T-helper 1 cell treated with Interleukin-12 subunit alpha and Interleukin-12 subunit beta and Interleukin-4 antibody, amounts not matched to agents 30 μg/mL and 1 μg/mL, for 36 hours (primary cell): ENCODE data around the gene MTERF4.

Source experiments
- H3K27ac Mint-ChIP-seq: one replicate; pipeline ENCODE4 v1.8.0; 2021; ENCODE audit warnings: mild to moderate bottlenecking, mixed read lengths
- H3K27me3 Mint-ChIP-seq: one replicate; pipeline ENCODE4 v1.8.0; 2021; ENCODE audit warnings: low read depth, mixed read lengths
- H3K36me3 Mint-ChIP-seq: one replicate; pipeline ENCODE4 v1.8.0; 2021; ENCODE audit warnings: low read depth, mixed read lengths
- H3K4me1 Mint-ChIP-seq: one replicate; pipeline ENCODE4 v1.8.0; 2021; ENCODE audit warnings: low read depth, mixed read lengths
- H3K4me3 Mint-ChIP-seq: one replicate; pipeline ENCODE4 v1.8.0; 2021; ENCODE audit warnings: mild to moderate bottlenecking, moderate library complexity, mixed read lengths
- H3K9me3 Mint-ChIP-seq: one replicate; pipeline ENCODE4 v1.8.0; 2021; ENCODE audit warnings: mixed read lengths

Gene MTERF4

DNA sequence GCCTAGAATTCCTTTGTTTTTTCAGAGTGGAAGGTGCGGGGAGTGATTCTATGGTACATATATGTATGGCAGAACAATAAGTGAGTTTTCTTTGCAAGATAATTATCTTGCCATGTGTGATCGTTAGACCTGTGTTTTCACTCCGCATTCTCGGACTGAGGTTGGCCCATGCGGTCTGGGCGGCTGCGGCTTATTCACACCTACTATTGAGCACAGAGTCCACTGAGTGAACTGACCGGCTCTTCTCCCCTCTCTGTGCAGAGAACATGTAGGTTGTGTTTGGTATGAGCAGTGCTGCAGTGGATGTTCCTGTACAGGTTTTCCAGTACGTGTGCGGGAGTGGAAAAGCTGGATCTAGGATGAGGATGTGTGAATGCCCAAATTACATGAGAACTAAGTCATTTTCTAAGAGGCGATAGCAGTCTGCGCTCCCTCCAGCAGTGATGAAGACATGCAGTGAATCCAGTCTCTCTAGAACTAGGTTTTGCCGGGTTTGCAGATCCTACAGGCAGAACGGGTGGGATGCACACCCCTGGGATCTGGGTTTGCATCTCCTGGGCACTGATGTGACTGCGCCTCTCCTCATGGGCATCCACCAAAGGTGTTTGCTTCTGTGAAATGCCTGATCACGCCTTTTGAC, 27.1 kb downstream of the MTERF4 start:
- H3K27ac Mint-ChIP-seq = no peak overlapping the region
- peaks cover 8% of the 10 kb centered on the region for H3K36me3 Mint-ChIP-seq
- no peaks in the 10 kb centered on the region for H3K4me1 Mint-ChIP-seq
- H3K9me3 Mint-ChIP-seq = no peaks in the 10 kb centered on the region
- no peaks in the 10 kb centered on the region for H3K27me3 Mint-ChIP-seq
- no peak overlapping the region for H3K4me3 Mint-ChIP-seq

DNA sequence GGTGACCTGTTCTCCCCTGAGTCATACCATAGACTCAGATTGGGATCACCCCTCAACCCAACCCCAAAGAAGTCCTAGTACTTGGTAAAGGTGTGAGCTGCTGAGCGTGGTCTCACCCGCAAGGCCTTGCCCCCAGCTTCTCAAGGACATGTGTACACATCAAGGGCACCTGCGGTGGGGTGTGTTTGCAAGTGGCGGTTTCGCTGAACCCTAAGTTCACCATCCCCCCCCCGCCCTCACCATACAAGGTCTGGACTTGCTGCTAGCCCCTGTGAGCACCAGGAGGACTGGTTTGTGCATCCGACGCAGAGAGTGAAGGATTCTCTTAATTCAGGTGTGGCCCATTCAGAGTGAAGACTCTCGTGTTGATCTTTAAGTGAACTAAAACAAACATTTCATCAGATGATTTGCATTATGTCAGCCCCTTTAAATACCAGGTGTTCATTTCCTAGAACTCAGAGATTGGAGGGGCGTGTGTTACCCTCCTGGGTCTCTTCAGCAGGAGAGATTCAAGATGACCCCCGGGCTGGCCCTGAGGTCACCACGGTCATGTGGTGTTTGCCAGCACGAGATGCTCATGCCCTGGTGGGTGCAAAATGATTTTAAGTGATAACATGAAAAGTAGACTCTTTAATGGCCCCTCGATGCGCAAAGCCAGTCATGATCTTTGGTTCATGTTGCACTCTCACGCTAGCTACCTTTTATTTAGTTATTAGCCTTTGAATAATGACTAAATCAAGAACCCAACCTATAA, 27.8 kb downstream of the MTERF4 start:
- Mint-ChIP-seq H3K27ac (no peak overlapping the region), H3K4me3 (no peak overlapping the region), H3K4me1 (no peaks in the 10 kb centered on the region), H3K27me3 (no peaks in the 10 kb centered on the region), H3K36me3 (peaks cover 8% of the 10 kb centered on the region), H3K9me3 (no peaks in the 10 kb centered on the region)

DNA sequence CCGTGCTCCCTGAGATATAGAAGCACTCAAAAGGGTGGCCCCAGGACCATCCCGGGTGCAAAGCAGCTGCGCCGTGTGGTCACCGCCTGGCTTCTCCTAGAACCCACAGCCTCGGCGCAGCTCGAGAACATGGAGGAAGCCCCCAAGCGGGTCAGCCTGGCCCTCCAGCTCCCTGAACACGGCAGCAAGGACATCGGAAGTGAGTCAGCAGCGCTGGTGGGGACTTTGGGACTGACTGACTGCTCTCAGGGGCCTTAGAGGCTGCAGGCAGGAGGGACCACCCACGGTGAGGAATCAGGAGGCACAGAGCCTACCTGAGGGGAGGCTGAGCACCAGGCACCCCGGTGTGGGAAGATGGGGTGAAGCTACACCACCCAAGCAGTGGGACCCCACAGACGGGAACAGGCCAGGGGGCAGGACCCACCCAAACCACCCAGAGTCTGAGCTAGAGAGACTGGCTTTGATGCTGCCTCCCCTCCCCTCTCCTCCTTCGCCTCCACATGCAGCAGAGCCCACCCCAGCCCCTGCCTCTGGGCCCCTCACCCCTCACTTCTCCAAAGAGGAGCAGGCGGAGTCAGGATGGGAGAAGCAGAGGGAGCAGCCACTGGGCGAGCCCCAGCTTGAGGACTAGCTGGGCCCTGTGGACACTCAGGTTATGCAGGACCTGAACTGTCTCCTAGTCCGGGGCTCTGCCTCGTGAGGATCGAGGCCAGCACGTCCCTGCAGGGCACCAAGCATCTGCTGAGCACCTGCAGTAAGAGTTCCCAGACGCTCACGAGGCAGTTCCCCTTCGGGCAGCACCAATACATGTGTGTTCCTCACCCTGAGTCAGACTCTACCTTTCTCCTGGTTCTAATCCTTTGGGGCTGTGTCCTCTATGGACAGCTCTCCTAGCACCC, 28.7 kb downstream of the MTERF4 start:
- no peak overlapping the region for H3K27ac Mint-ChIP-seq
- H3K36me3 Mint-ChIP-seq = peaks cover 8% of the 10 kb centered on the region
- H3K9me3 Mint-ChIP-seq = no peaks in the 10 kb centered on the region
- no peaks in the 10 kb centered on the region for H3K4me1 Mint-ChIP-seq
- no peaks in the 10 kb centered on the region for H3K27me3 Mint-ChIP-seq
- H3K4me3 Mint-ChIP-seq = no peak overlapping the region

DNA sequence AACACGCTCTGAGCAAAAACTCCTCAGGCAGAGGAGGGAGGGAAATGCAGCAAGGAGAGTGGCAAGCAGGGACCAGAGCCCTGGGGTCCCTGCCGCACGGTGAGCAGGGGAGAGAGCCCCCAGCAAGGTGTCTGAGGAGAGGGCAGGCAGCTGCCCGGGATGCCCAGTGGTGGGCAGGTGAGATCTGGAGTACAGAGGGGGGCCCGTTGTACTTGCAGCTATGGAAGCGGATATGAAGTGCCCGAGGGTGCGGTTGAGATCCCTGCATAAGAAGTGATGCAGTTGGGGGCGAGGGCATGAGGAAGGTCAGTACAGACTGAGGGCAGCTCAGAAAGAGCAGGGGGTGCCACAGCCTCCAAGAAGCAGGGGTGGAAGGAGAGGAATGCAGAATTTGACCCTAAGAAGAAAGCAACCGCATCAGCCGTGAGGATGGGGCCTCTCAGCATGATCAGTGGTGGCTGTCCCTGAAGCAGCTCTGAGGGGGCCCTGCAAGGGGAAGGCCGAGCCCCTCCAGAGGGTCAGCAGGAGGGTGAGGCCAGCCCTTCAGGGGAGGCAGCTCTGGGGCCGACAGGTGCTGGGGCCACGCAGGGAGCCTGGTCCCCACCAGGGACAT, 29.4 kb downstream of the MTERF4 start:
- H3K36me3 Mint-ChIP-seq = peaks cover 8% of the 10 kb centered on the region
- no peaks in the 10 kb centered on the region for H3K9me3 Mint-ChIP-seq
- no peaks in the 10 kb centered on the region for H3K27me3 Mint-ChIP-seq
- no peak overlapping the region for H3K27ac Mint-ChIP-seq
- H3K4me3 Mint-ChIP-seq = no peak overlapping the region
- no peaks in the 10 kb centered on the region for H3K4me1 Mint-ChIP-seq

DNA sequence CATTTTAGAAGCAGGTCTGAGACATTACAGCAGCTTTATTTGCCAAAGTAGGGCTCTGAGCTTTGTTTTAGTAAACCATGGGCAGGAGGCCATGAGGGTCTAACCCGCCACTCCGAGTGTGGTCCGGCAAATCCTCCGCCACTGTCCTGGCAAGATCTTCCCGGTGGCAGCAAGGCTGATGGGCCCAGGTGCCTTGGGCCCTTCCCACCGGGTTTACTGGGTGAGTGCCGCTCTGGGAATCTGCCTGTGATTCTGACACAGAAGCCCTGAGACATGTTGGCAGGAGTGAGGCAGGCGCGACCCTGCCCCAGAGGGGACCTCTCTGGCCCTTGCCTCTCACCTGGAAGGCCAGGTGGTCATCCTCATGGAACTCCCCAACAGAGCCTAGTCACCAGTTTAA, 29.9 kb downstream of the MTERF4 start:
- H3K4me1 Mint-ChIP-seq = no peaks in the 10 kb centered on the region
- no peaks in the 10 kb centered on the region for H3K9me3 Mint-ChIP-seq
- no peak overlapping the region for H3K27ac Mint-ChIP-seq
- no peak overlapping the region for H3K4me3 Mint-ChIP-seq
- H3K27me3 Mint-ChIP-seq = no peaks in the 10 kb centered on the region
- H3K36me3 Mint-ChIP-seq = peaks cover 8% of the 10 kb centered on the region

DNA sequence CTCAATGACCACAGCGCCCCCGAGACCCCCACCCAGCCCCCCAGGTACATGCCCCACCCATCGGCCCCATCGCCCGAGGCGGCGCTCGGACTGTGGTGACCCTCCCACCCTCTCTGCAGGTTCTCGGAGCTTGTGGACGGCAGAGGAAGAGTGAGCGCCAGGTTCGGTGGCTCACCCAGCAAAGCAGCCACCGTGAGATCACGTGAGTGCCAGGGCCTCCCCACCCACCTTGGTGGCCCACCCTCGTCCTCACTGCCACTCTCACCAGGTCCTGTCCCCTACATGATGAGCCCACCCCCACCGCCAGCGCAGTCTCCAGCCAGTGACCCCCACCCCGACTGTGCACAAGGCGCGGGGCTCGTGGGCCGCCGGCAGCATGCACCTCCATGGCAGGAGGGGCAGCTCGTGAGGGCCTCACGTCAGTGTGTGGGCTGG, 30.4 kb downstream of the MTERF4 start:
- no peaks in the 10 kb centered on the region for H3K9me3 Mint-ChIP-seq
- no peak overlapping the region for H3K27ac Mint-ChIP-seq
- no peaks in the 10 kb centered on the region for H3K4me1 Mint-ChIP-seq
- no peak overlapping the region for H3K4me3 Mint-ChIP-seq
- H3K27me3 Mint-ChIP-seq = no peaks in the 10 kb centered on the region
- peaks cover 8% of the 10 kb centered on the region for H3K36me3 Mint-ChIP-seq

DNA sequence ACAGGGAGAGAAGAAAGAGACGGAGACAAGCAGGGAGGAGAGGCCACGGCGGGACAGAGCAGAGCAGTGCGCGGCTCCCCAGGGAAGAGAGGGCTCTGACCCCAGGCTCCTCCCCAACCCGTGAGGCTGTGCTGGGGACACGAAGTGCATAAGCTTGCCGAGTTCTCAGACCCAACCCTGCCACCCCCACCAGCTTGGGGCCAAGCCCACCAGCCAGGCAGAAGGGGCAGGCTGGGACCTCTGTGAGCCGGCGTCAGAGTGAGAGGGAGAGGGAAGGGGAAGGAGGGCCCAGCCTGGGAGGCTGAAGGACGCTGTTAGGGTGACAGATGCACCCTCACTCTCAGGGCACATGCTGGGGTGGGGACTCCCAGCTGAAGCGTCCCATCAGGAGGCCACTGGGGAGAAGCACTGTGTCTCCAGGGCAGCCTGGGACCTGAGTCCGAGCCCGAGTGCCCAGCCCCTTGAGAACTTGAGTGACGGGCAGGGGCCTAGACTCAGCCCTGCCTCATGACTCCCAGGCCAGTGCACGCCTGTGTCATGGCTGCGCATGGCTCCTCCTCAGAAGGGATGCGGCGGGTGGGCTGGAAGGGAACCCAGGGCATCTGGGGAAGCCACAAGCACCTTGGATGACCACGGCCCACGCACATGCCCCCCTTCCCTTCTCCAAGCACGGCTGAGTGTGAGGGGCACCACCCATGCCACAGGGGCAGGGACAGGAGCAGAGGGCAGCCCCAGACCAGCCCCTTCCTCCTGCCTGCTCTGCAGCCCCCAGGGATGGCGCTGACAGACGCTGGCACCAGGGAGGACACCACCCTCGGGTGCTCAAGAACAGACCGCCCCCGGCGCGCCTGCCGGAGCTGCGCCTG, 31.0 kb downstream of the MTERF4 start:
- Mint-ChIP-seq H3K4me3 (no peak overlapping the region), H3K27ac (no peak overlapping the region), H3K4me1 (no peaks in the 10 kb centered on the region), H3K9me3 (no peaks in the 10 kb centered on the region), H3K27me3 (no peaks in the 10 kb centered on the region), H3K36me3 (peaks cover 9% of the 10 kb centered on the region)

DNA sequence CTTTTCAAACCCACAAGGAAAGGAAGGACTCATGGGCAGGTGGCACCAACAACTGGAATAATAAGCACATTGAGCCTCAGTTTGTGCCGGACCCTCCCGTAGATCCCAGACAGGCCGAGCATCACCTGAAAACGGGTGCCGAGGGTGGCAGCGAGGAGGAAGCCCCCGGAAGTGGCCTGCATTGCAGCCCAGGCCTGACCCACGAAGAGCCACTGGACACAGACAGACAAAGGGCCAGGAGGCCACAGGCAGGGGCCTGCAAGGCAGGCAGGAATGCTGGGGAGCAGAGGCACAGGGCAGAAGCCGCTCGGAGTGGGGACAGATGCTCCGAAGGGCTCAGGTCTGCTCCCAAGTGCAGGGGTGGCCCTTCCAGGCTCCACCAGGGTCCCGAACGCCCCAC, 31.7 kb downstream of the MTERF4 start:
- H3K27ac Mint-ChIP-seq = no peak overlapping the region

DNA sequence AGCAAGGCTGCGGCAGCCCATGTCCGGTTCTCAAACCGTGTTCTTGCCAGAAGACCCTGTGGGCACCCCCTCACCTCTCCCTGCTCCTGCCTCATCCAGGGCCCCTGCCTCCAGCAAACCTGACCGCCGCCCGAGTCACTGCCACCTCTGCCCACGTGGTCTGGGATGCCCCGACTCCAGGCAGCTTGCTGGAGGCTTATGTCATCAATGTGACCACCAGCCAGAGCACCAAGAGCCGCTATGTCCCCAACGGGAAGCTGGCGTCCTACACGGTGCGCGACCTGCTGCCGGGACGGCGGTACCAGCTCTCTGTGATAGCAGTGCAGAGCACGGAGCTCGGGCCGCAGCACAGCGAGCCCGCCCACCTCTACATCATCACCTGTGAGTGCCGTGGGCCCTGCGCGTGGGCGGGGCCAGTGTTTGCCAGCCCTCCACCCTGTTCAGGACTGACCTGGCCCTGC, 32.2 kb downstream of the MTERF4 start:
- no peak overlapping the region for H3K4me3 Mint-ChIP-seq
- H3K36me3 Mint-ChIP-seq = peaks cover 4% of the 10 kb centered on the region
- H3K9me3 Mint-ChIP-seq = no peaks in the 10 kb centered on the region
- no peaks in the 10 kb centered on the region for H3K27me3 Mint-ChIP-seq
- H3K27ac Mint-ChIP-seq = no peak overlapping the region
- H3K4me1 Mint-ChIP-seq = no peaks in the 10 kb centered on the region

More for the DNA sequence above, 31.7 kb downstream of the MTERF4 start:
- H3K4me1 Mint-ChIP-seq = no peaks in the 10 kb centered on the region
- H3K36me3 Mint-ChIP-seq = peaks cover 7% of the 10 kb centered on the region
- H3K27me3 Mint-ChIP-seq = no peaks in the 10 kb centered on the region
- no peaks in the 10 kb centered on the region for H3K9me3 Mint-ChIP-seq
- no peak overlapping the region for H3K4me3 Mint-ChIP-seq

DNA sequence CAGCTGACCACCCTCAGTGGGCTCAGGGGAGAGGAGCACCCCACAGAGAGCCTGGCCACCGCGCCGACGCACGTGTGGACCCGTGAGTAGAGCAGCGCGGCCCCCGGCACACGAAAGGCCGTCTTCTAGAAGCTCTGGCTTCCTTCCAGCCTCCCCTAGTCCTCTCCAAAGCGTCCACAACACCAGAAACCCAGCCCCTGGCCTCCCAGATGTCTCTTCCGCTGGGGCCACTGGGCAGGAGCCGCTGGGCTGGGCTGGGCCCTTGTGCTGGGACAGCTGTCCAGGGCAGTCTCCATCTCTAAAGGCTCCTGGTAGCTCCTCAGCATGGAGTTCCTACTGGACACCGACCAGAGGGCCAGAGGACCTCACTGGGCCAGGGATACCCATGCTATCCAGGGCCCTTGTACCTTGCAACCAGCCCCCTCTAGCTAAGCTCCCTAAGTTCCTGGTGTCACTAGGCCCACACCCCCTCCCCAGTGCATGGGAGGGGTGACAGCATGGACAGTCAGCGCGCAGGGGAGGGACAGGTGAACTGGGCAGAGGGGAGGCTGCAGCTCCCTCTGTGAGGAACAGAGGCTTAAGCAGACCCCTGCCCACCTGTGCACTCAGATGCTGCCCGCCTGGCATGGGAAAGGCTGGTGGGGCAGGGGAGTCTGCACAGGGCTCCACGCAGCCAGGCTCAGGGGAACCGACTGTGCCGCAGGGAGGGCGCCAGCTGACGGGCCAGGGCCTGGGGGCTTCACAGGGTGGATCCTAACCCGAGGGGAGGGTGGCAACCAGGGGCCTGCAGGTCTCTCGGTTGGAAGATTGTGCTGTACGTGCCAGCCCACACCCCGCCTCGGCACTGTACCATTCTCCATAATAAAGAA, 32.9 kb downstream of the MTERF4 start:
- Mint-ChIP-seq H3K36me3 (peaks cover 1% of the 10 kb centered on the region), H3K9me3 (no peaks in the 10 kb centered on the region), H3K4me1 (peaks cover 2% of the 10 kb centered on the region), H3K4me3 (no peak overlapping the region), H3K27me3 (no peaks in the 10 kb centered on the region), H3K27ac (no peak overlapping the region)

DNA sequence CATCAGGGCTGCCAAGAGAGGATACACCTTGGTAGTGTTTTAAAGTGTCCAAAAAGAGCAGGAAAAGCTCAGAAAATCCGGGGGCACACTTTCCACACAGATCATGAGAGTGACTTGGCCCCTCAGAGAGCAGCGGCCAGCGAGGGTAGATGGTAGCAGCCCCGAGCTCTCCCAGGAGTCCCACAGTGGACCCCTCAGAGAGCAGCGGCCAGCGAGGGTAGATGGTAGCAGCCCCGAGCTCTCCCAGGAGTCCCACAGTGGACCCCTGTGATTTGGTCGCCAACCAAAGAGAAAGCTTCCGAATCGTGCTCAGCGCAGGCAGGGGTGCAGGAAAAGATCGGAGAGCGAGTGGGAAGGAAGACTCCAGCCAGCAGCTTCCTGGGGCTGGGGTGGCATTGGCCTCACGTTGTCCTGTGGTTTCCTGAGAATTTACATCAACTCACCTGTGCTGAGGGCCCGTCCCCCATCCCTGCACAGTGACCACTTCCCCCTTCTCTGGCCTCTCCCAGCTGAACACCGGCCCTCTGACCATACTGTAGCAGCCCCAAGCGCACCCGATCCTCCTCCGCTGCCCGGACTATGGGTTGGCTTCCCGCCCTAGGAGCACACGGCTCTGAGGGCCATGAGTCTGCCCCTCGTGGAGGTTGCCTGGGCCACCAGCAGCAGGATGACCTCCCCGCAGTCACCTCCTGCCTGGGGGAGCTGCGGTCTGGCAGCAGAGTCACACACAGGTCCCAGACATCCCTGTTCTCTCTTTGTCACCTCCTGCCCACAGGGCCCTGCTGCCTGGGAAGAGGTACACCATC, 33.7 kb downstream of the MTERF4 start:
- H3K4me1 Mint-ChIP-seq = peaks cover 3% of the 10 kb centered on the region

DNA sequence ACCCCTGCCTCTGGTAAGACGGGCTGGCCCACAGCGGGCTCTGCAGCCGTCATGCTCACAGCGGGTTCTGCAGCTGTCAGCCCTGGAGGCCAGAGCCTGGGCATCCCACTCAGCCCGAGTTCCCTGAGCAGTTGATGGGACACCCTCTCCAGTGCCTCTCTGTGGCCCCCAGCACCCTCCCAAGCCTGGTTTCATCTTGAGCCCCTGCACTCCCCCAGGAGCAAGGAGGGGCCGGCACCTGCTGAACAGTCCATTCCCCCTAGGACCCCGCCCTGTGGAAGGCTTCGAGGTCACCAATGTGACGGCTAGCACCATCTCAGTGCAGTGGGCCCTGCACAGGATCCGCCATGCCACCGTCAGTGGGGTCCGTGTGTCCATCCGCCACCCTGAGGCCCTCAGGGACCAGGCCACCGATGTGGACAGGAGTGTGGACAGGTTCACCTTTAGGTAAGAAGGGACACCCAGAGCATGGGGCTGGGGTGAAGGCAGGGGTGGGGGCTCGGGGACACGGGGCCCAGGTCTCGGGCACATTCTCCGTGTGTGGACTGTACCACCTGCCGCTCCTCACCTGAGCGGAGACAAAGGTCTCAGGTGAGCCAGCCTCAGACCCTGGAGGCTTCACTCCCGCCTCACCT, 34.5 kb downstream of the MTERF4 start:
- H3K27ac Mint-ChIP-seq = no peak overlapping the region
- H3K4me3 Mint-ChIP-seq = no peak overlapping the region
- H3K4me1 Mint-ChIP-seq = peaks cover 3% of the 10 kb centered on the region
- H3K36me3 Mint-ChIP-seq = peaks cover 1% of the 10 kb centered on the region
- no peaks in the 10 kb centered on the region for H3K9me3 Mint-ChIP-seq
- no peaks in the 10 kb centered on the region for H3K27me3 Mint-ChIP-seq

More for the DNA sequence above, 33.7 kb downstream of the MTERF4 start:
- Mint-ChIP-seq H3K4me3 (no peak overlapping the region), H3K36me3 (peaks cover 1% of the 10 kb centered on the region), H3K9me3 (no peaks in the 10 kb centered on the region), H3K27me3 (no peaks in the 10 kb centered on the region), H3K27ac (no peak overlapping the region)
